Measurements from ENCODE around the gene CD40.

CD40 gene

DNA sequence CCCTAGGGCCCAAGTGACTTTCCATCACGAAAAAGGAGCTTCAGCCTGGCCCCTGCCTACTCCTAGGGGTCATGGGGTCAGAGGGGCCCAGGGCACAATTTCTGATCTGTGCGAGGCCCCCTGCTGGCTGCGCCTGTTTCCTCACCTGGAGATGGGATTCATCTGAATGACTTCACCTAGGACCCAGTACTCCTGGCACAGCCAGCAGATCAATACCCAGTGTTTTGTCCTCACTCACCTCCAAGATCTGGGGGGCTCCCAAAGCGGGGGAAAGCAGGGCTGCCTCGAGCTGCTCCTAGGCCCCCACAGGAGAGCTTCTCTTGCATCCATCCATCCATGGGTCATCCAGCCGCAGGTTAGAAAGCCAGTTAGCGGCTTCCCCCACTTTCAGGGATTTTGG lies 33.8 kb downstream of the CD40 start:
- DNase-seq: no peak

DNA sequence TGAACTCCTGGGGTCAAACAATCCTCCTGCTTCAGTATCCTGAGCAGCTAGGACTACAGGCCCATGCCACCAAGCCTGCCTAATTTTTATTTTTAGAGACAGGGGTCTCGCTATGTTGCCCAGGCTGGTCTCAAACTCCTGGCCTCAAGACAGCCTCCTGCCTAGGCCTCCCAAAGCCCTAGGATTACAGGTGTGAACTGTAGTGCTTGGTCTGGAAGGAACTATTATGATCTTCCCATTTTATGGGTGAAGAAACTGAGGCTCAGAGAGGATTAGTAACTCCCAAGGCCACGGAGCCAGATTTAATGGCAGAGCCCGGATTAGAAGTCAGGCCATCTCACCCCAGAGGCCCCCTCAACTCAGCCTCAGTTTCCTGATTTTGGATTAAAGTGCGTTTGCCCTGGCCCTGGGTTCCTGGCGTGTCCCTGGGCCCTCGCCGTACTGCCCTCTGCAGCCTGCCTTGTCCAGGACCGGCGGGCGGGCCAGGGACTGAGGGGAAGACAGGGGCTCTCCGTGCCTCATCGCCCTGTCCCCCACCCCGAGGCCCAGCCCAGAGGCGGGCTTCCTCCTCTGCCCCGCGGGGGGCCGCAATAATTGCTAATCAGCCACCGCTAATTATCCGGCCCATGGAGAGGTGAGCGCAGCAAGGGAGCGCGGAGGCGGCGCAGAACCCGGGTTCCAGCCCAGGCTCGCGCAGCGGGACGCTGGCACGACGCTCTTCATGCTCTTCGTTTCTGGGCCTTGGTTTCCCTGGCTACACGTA lies 34.9 kb downstream of the CD40 start:
- no peak for DNase-seq

DNA sequence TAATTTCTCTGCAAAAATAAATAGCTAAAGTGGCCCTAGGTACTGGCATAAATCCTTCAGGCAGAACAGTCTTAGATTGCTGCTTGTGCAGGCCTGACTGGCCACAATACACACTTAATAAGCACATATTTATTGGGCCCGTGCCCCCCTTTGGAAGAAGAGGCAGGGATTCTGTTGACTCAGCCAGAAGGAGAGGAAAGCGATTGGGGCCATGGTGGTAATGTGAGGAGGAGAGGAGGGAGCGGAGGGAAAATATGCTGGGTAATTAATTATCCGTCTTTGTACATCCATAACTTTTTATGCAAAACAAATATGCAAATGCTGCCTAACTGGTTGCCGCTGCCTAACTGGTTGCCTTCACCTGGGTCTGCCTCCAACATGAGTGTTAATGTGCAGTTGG lies 36.2 kb downstream of the CD40 start:
- no peak for DNase-seq

DNA sequence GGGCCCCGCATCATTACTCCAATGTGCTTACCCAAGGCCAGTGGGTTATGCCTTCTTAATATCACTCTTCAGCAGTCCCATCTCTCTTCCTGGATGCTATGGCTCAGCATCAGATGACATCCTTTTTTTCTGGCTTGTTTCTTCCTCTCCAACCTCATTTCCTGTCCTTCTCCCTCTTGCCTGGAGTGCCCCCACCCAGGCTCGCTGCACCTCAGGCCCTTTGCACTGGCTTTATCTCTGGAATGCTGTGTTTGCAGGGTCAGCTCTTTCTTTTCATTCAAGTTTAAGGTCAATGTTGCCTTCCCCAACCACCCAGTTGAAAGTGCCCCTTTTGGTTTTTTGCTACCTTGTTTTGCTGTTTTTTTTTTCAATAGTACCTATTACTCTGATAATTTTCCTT lies 36.7 kb downstream of the CD40 start:
- DNase-seq: no peak

DNA sequence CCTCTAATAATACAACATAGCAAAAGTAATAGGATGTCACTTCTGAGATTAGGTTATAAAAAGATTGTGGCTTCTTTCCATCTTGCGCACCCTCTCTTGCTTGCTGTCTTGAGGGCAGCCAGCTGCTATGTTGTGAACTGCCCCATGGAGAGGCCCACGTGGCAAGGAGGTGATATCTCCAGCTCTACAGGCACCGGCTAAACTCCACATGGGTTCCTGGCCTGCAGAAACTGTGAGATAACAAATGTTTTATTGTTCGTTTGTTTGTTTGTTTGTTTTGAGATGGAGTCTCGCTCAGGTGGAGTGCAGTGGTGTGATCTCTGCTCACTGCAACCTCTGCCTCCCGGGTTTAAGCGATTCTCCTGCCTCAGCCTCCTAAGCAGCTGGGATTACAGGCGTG lies 38.0 kb downstream of the CD40 start:
- no peak for DNase-seq

DNA sequence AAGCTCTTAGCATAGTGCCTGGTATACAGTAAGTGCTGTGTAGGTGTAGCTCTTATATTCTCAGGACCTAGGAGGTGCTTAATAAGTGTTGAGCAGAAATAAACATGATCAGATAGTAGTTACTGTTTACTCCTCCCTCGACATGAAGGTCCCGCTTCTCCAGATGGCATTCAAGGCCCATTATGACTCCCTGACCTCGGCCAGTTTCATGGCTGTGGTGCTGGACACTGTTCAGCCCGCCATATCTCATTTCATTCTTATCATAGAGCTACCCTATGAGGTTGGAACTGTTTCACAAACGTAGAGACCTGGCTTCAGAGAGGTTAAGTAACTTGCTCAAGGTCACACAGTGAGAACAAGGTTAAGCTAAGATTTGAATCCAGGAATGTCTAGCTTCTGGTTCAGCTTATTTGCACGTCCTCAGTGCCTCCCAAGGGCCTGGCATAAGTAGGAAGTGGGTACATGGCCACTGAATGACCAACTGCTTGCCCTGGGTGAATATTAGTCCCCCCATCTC lies 39.0 kb downstream of the CD40 start:
- DNase-seq: no peak

DNA sequence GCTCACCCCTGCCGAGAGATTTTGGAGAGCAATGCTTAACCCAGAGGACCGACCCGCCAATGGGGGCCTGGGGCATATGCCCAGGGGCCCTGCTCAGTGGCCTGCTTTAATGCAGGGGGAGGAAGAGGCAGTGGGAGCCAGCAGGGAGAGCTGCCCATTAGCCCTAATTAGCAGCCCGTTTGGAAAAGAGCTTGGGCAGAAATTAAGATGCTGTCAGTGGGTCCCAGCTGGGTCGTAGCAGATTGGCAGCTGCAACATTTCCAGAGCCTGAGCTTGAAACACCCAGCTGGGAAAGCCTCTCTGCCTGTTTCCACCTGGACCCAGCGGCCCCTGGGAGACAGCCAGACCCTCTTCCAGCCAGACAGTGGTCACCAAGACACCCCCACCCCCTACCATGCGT lies 39.5 kb downstream of the CD40 start:
- DNase-seq: no peak

DNA sequence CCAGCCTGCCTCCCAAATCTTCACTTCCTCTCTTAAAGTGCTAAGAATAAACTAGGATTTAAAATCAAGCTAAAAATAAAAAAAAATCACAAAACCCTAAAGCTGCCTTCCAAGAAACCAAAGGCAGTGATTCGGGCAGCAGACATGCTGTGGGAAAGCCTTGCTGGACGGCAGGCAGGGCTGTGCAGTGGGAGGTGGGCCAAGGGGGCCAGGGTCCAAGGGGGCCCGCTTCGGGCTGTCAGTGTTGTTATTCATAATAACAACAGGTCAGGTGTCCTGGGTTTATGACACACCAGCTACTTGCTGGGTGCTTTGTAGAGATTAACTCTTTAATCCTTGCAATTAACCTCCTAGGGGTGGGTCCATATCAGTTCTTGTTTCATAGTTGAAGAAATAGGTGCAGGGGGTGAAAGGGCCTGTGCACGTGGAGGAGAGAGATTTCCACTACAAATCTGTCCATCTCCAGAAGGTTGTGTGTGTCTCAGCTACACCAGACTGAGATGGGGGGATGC lies 40.4 kb downstream of the CD40 start:
- DNase-seq: no peak

DNA sequence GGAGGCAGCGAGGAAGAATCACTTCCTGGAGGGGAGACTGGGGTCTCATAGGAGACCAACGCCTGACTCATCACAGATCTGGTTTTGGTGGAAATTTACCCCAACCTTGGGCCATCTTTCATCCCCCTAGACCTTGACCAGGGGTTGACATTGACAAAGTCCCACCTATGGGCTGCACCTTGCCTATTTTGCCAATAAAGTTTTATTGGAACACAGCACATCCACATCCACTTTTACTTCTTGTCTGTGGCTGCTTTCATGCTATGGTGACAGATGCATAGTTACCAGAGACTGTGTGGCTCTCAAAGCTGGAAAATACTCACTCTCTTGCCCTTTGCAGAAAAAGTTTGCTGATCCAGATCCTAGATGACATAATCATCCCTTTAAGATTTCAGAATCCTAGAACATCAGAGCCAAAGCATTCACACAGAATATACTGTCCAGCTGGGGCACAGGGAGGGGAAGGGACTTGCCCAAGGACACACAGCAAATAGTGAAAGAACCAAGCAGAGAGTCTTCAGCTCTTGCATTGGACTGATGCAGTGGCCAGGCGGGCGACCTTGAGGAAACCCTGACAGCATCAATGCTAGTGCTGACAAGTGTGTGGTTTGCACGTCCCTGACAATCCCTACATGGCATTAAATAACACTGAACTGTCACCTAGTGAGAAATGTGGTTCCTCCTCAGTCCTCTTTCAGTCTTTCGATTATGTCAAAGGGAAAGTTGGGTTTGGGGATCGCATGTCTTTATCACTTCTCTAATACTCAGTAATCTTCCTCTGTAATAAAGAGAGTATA lies 41.2 kb downstream of the CD40 start:
- DNase-seq: no peak

DNA sequence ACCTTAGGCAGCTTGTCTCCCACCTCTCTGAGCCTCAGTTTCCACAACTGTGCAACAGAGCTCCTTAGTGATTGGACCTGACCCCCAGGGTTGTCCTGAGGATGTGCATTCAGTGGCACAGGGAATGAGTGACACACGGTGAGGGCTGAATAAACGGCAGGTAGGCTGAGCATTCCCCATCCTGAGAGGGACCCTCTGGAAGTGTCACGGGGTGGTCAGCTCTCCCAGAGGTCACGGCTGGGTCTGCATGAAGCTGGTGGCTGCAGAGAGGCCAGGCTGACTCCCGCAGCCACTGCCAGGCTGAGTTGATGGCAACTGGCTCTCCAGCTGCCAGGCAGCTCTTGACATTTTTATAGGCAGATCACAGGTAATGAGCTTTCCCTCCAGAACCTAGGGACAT lies 42.5 kb downstream of the CD40 start:
- no peak for DNase-seq

DNA sequence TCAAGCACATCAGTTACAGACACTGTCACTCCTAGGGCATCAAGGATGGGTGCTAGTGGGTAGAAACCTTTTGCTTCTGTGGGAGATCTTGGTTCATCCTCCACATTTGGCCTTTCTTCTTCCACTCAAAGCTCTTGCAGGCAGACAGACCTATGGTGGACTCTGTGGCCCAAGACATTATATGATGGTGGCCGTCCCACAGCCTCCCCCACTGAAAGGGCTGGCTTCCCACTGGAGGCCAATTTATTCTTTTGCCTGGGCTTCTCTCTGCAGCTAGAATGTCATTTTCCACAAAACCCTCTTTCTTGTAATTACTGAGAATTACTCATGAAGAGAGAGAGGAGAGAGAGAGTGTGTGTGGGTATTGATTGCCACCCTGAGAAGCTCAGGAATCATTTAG lies 43.8 kb downstream of the CD40 start:
- no peak for DNase-seq

DNA sequence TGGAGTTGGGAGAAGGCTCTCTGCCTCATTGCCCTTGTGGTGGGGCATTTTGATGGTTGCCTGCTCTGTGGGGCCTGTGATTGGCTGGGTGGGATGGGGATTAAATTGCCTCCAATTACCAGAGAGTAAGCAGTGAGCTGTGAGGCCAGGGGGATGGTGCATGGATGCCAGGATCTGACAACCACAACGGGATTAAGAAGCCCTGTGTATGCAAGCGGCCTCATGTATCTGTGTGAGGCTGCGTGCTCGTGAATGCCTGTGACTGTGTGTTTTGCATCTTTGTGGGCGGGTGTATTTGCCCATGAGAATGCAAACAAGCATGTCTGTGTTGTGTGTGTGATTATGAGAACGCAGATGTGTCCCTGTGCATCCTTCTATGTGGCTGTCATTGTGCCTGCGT lies 46.1 kb downstream of the CD40 start:
- DNase-seq: no peak

DNA sequence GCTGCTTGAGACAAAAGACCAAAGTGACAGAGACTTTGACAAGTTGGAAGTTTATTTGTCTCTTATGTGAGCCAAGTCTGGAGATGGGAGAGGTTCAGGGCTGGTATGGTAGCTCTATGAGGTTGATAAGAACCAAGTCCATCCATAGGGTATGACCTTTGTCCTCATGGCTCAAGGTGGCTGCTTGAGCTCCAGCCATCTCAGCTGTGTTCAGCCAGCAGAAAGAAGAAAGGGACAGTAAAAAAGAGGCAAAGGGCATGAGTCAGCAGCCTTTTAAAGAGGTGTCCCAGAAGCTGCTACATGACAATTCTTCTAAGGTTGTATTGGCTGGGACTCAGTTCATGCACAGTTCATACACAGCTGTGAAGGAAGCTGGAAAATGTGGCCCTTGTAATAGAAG lies 49.0 kb downstream of the CD40 start:
- DNase-seq: no peak

DNA sequence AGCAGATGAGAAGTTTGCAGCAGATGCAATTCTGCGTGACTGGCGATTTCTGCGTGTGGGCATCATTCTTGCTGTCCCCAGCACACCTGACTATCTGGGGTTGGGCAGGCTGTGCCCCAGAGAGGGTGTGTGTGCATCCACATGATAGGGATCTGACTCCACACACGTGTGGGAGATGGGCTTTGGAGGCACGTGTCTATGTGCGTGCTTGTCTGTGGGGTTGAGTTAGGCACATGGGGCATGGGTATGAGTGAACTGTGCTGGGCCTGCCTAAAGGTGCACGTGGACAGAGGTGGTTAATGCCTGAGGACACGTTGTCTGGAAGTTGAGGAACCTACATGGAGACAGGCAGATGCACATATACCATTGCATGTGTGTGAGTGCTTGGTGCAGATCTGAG lies 50.3 kb downstream of the CD40 start:
- no peak for DNase-seq

DNA sequence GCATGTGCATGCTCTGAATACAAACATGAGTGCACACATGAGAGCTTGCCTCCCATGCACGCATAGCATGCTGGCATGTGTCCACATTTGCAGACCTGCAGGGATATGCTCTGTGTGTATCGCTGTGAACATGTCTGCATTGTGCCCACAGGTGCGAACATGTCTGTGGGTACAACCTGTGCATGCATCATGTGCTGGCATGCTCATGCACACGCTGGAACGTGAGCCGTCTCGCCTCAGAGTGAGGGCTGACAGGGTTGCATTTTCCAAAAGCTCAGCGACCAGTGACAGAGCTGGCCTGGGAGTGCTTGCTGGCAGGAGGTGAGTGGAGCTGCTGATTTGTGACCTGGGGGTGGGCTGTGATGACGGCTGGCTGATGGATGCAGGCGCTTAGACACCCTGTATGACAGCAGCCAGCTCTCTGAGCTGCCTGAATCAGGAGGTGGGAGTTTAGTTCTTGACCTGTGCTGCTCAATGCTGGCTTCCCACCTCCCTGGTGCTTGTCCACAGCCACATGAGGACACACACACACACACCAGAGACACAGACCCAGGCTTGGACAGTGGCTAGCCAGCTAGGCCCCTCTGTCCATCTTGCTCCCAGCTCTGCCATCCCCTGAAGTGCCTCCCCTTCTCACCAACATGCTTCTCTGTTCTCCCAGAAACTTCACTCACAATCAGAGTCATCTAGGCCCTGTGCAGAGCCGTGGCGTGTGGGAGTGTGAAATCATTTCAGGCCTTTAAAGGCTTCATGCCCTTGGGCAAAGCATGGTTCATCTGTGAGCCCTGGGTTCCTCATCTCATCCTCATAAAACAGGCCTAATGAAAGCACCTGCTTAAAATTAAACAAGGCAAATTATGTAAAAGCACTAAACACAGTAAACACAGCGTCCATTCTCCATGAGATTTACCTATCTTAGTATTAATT lies 51.4 kb downstream of the CD40 start:
- no peak for DNase-seq

DNA sequence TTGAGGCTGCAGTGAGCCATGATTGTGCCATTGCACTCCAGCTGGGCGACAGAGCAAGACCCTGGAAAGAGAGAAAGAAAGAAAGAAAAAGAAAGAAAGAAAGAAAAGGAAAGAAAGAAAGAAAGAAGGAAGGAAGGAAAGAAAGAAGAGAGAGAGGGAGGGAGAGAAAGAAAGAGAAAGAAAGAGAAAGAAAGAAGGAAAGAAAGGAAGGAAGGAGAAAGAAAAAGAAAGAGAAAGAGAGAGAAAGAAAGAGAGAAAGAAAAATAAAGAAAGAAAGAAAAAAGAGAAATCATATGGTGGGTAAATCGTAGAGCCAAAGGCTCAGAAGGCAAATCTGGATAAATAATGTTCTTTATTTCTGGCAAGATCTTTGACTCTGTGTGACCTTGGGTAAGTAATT lies 53.4 kb downstream of the CD40 start:
- no peak for DNase-seq

DNA sequence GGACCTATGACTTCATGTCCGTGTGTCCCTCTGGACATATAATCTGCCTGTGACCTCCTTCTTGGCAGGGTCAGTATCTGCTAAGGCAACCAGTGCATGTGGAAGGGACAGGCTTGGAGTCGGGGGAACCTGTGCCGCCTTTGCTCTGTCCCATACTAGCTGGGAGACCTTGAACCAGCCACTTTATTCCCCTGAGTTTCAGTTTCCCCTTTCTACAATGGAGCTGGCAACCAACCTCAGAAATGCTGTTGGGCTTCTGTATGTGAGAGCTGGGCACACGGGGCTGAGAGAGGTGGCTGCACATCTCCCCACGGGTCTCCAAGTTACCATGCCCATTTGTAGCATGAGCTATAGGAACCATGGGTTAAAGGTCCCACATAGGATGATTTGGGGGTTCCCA lies 53.8 kb downstream of the CD40 start:
- no peak for DNase-seq

DNA sequence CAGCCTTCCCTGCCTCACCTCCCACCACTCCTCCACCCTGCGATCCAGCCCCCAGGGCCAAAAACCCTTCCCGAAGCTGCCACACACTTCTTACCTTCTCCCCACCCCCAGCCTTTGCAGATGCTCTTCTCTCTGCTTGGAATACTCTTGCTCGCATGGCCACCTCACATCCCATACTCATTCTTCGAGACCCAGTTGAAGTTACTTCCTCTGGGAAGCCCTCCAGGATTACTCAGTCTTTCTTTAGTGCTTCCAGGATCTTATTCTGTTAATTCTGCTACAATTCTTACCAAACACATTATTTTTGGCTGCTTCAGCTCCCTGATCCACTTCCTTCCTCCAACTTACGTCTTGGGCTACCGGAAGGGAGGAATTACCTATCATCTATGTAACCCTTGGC lies 54.3 kb downstream of the CD40 start:
- DNase-seq: no peak

DNA sequence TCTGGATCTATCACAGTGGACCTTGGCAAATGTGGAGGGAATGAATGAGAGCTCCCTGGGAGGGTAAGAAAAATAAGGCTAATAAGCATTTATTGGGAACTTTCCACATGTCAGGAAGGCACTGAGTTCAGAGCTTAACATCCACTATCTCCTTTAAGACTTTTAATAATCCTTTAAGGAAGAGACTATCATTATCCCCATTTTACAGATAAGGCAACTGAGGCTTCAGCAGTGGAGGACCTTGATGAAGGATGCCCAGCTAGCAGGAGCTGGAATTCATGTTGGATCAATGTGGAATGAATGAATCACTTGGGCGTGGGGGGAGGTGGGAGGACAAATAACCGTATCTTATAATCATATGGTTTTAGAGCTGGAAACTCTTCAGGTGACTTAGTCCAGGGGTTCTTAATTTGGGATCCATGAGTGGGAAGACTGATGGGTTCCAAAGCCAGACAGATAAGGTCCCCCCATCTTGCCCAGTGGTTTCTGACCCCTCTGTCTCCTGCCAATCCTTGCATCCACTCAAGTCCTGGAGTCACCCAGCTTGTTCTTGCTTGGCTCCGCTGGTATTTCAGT lies 54.9 kb downstream of the CD40 start:
- DNase-seq: no peak

DNA sequence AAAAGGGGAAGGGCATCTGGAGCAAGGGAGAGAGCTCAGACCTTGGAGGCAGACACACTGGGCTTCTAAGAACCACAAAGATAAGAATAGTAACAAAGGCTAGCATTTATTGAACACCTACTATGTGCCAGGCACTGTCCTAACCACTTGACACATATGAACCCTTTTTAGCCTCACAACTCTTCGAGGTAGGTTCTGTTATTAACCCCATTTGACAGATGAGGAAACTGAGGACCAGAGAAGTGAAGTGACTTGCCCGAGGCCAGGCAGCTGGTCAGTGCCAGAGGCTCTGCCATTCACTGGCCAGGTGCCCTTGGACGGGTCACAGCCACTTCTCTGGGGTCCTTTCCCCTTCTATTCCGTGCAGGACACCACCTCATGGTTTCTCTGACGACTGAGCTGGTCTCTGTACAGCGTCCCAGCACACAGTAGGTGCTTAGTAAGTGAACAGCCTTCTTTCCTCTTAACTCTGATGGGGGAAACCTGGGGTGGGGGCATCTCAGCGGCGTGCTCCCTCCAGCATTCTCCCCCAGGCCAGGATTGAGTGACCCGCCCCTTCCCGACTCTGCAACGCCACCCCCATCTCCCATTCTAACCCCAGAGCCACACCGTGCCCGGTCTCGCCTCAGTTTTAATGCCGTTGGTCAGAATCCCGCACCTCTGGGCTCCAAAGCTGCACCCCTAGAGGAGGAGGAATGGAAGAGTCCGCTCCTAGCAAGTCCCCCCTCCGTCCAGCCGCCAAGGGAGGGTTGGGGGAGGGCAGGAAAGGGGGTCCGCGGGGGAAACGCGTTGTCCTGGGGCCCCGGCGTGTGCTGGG lies 55.7 kb downstream of the CD40 start:
- no peak for DNase-seq

DNA sequence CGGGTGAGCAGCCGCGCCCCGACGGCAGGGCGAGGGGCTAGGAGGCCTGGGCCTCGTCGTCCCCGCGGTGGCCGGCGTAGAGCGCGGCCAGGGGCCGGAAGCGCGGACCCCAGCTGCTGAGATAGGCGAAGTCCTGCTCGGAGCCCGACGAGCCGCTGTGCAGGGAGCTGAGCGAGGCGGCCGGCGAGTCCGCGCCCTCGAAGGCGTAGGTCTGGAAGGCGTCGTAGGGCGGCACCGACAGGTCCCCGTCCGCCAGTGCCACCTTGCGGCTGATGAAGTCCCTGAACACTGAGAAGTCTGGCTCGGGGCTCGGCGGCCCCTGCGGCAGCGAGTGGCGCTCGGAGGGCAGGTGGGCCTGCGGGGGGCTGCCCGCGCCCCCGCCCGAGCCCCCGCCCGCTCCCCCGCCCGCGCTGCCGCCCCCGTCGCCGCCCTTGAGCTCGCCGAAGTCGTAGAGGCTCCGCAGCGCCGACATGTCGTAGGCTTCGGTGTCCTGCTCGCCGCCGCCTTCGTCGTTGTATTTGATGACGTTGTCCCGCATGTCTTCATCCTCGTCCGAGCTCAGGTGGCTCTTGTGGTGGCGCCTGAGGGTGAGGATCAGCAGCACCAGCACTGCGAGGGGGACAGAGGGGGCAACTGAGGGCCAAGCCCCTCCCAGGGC lies 56.5 kb downstream of the CD40 start:
- DNase-seq: no peak
